Measurements from ENCODE around the gene MASP2. TPM values are rescaled to one million over a fixed set of nuclear protein-coding genes. Genes with fewer than 3 reads are reported as not detected.
"Not testable (repeated sequence)": the region's sequence is repeated elsewhere in the genome, so short reads cannot be mapped to it uniquely, and the experiment has no call there.

MASP2 gene
- total RNA-seq, 2 donors from 2014 or later = not detected

- intact Hi-C loops (cut with DNase I) = no loop called here
- TF ChIP-seq CTCF (IDR thresholded peaks at IDR 0.05) = no peak
- TF ChIP-seq POLR2AphosphoS5 (IDR thresholded peaks at IDR 0.05) = no peak
- no peak for TF ChIP-seq POLR2A (IDR thresholded peaks at IDR 0.05)
- WGBS = 100% methylated on average over 1 of the region's 1 CpG
- Histone ChIP-seq H3K4me1 (replicated peaks) (peaks cover under 1% of the 10 kb centered on the region), H3K9me3 (no peaks in the 10 kb centered on the region), H3K36me3 (peaks cover 7 to 19% of the 10 kb centered on the region in 2 donors), H3K27me3 (replicated peaks; ENCODE audit: insufficient read depth) (no peaks in the 10 kb centered on the region), H3K27ac (no peak overlapping the region), H3K4me3 (no peak overlapping the region)
- no peak for DNase-seq (ENCODE audit: low spot score)
Measured at GRCh38 chr1:11065796-11066195, 18.8 kb upstream of the MASP2 start.

- intact Hi-C loops (cut with DNase I) = no loop called here
- 95% methylated on average over 3 of the region's 3 CpGs for WGBS
- no peak for DNase-seq (ENCODE audit: low spot score)
- Histone ChIP-seq H3K9me3 (no peaks in the 10 kb centered on the region), H3K36me3 (peaks cover 7 to 19% of the 10 kb centered on the region in 2 donors), H3K4me1 (replicated peaks) (no peaks in the 10 kb centered on the region), H3K4me3 (no peak overlapping the region), H3K27ac (no peak overlapping the region), H3K27me3 (replicated peaks; ENCODE audit: insufficient read depth) (no peaks in the 10 kb centered on the region)
- TF ChIP-seq POLR2AphosphoS5 (IDR thresholded peaks at IDR 0.05) (no peak), POLR2A (IDR thresholded peaks at IDR 0.05) (no peak), CTCF (IDR thresholded peaks at IDR 0.05) (no peak)
Measured at GRCh38 chr1:11064942-11065341, 17.9 kb upstream of the MASP2 start.

- H3K9me3 ChIP-seq; H3K27me3 ChIP-seq (replicated peaks; ENCODE audit: insufficient read depth); intact Hi-C loops (cut with DNase I); DNase-seq (ENCODE audit: low spot score); H3K27ac ChIP-seq; H3K4me3 ChIP-seq; H3K4me1 ChIP-seq (replicated peaks): not testable (repeated sequence)
- whole genome bisulfite sequencing = 86% methylated on average over 18 of the region's 18 CpGs
- H3K36me3 ChIP-seq = peaks cover 7 to 15% of the 10 kb centered on the region in 2 donors
Measured at GRCh38 chr1:11063937-11064537, 17.0 kb upstream of the MASP2 start.

GRCh38 chr1:11062965-11063401, 15.9 kb upstream of the MASP2 start:
- TF ChIP-seq POLR2AphosphoS5 (IDR thresholded peaks at IDR 0.05) = no peak
- TF ChIP-seq CTCF (IDR thresholded peaks at IDR 0.05) = no peak
- no peak for TF ChIP-seq POLR2A (IDR thresholded peaks at IDR 0.05)
- no peak for DNase-seq (ENCODE audit: low spot score)
- H3K36me3 ChIP-seq = peaks cover 5 to 7% of the 10 kb centered on the region in 2 donors

GRCh38 chr1:11061652-11062365, 14.8 kb upstream of the MASP2 start:
- H3K9me3 ChIP-seq = no peaks in the 10 kb centered on the region
- intact Hi-C loops (cut with DNase I) = no loop called here
- no peak overlapping the region for H3K4me3 ChIP-seq
- WGBS = 70% methylated on average over 5 of the region's 5 CpGs
- peaks cover 4% of the 10 kb centered on the region for H3K4me1 ChIP-seq (replicated peaks)
- no peak for DNase-seq (ENCODE audit: low spot score)
- peaks cover 5 to 7% of the 10 kb centered on the region in 2 donors for H3K36me3 ChIP-seq
- no peak overlapping the region for H3K27ac ChIP-seq
- TF ChIP-seq POLR2AphosphoS5 (IDR thresholded peaks at IDR 0.05) (no peak), CTCF (IDR thresholded peaks at IDR 0.05) (no peak), POLR2A (IDR thresholded peaks at IDR 0.05) (no peak)
- no peaks in the 10 kb centered on the region for H3K27me3 ChIP-seq (replicated peaks; ENCODE audit: insufficient read depth)

More at GRCh38 chr1:11062965-11063401, 15.9 kb upstream of the MASP2 start:
- no peaks in the 10 kb centered on the region for H3K27me3 ChIP-seq (replicated peaks; ENCODE audit: insufficient read depth)
- 38% methylated on average over 3 of the region's 3 CpGs for WGBS
- H3K4me1 ChIP-seq (replicated peaks) = peaks cover 4% of the 10 kb centered on the region
- H3K9me3 ChIP-seq = no peaks in the 10 kb centered on the region
- intact Hi-C loops (cut with DNase I) = no loop called here
- H3K27ac ChIP-seq = no peak overlapping the region
- H3K4me3 ChIP-seq = no peak overlapping the region
